Measurements from ENCODE around the gene NPBWR2.

Gene NPBWR2

DNA sequence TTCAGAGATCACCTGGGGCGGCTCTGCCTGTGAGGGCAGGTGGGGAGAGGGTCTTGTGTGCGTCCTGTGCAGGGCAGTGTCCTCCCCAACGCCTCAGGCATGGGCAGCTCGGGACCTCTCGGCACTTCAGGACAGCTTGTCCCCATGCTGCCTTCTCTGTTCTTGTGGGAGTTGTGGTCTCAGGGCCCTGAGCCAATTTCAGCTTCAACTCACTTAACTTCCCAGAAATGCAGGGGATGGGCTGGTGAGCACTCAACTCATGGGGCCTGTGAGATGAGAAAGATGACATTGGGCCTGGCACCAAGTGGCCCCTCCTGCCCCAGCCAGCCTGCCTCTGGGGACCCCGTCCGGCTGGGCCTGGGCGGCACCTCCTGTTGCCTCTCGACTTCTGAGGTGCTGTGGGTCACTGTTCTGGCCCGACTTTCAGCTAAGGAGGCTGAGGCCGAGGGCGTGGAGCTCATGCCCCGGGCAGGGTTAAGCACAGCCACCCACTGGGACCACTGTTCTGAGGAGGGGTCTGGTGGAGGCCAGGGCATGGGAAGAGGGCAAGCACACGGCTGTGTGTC lies 34.8 kb downstream of the NPBWR2 start:
- DNase-seq (ENCODE audit: low spot score): no peak

DNA sequence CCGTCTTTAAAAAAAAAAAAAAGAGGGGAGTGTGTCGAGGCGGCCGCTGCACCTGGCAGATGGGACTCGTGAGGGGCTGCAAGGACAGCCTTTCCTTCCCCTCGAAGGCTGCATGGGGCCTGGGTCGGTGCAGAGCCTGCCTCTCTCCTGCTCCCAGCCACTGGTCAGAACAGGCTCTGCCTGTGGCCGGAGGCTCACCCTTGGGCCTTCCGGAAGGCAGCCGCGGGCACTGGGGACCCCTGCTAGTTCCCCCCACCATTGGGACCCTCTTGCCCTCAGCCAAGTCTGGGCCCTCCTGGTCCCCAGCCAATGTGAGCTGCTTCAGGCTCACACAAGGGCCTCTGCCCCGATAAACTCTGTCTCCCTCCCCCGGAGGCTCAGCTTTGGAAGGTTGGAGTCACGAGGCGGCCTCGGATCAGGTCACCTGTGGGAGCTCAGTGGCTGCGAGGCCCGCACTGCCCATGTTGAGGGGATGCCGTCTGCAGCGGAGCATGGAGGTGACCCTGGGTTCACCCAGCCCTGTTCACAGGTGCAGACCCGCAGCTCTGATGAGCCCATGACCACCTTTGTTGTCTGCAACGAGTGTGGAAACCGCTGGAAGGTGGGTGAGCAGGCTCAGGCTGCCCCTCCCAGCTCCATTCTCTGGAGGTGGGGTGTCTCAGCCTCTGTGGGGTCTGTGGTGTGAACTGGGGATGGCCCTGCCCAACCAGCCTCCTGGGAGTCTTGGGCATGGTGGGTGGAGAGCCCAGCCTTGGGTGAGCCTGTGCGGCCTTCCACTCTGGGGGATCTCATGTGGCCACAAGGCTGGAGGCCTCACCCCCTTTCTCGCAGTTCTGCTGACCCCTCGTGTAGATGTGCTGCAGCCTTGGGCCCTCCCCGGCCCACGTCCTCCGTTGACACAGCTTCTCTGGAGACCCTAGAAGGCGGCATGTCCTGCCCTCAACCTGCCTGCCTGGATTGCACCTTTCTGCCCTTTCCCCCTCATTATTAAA lies 35.7 kb downstream of the NPBWR2 start:
- no peak for DNase-seq (ENCODE audit: low spot score)

DNA sequence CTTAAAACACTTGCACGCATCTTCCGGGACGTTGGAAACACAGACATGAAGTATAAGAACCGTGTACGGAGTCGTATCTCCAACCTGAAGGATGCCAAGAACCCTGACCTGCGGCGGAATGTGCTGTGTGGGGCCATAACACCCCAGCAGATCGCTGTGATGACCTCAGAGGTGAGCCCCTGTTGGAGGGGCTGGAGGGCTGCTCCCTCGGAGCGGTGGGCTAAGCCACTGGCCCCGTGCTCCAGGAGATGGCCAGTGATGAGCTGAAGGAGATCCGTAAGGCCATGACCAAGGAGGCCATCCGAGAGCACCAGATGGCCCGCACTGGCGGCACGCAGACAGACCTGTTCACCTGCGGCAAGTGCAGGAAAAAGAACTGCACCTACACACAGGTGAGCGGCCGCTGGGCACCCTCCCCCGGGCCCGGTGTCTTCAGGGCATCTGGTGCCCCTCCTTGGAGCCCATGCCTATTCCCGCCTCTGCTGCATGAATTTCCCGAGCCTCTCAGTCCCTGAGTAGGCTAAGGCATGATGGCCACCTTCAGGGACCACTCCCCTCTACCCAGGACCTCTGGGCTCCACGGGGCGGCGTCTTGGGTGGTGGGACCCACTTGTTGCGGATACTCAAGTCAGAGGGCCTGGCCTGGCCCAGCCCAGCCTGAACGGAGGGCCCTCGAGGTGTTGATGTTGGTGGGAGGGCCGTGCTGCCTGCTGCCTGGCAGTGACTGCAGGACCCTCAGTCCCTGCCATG lies 36.9 kb downstream of the NPBWR2 start:
- DNase-seq (ENCODE audit: low spot score): no peak

DNA sequence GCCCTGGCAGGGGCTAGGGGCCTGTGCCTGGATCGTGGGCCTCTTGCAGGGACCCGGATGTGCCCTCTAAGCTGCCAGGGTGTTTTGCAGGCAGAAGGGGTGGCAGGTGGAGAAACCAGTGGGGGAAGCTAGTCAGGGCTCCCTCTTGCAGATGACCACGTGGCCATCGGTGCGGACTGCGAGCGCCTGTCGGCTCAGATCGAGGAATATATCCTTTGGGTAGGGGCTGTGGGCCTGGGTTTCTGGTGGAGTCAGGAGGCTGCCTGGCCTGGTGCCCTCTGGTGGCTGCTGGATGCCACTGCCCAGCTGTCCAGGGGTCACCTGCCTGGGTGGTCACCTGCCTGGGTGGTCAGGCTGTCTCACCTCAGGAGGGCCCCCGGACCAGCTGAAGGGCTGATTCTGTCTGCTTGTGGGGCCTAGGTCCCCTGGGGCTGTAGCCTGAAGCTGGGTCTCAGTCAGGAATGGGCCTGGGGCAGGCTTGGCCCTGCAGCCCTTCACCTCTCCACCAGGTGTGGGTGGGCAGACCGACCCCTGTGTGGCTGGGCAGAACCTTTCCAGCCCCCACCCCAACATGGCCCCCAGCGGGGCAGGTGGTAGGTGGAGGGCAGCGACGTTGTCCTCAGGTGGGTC lies 37.6 kb downstream of the NPBWR2 start:
- DNase-seq (ENCODE audit: low spot score): peak; percentile 19

DNA sequence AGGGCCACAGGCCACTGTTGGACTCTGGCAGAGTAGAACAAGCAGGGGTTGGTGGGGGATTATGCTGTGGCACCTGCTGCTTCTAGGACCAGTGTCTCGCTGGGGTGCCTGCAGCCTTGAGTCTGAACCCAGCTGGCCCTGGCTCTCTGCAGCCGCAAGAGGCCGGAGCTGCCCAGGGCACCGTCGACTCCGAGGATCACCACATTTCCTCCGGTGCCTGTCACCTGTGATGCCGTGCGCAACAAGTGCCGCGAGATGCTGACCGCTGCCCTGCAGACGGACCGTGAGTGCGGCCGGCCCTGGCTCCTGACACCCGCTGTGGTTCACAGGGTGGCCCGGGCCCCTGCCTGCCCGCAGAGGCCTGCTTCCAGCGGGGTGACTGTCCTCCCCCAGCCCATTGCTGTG lies 38.2 kb downstream of the NPBWR2 start:
- DNase-seq (ENCODE audit: low spot score): no peak

DNA sequence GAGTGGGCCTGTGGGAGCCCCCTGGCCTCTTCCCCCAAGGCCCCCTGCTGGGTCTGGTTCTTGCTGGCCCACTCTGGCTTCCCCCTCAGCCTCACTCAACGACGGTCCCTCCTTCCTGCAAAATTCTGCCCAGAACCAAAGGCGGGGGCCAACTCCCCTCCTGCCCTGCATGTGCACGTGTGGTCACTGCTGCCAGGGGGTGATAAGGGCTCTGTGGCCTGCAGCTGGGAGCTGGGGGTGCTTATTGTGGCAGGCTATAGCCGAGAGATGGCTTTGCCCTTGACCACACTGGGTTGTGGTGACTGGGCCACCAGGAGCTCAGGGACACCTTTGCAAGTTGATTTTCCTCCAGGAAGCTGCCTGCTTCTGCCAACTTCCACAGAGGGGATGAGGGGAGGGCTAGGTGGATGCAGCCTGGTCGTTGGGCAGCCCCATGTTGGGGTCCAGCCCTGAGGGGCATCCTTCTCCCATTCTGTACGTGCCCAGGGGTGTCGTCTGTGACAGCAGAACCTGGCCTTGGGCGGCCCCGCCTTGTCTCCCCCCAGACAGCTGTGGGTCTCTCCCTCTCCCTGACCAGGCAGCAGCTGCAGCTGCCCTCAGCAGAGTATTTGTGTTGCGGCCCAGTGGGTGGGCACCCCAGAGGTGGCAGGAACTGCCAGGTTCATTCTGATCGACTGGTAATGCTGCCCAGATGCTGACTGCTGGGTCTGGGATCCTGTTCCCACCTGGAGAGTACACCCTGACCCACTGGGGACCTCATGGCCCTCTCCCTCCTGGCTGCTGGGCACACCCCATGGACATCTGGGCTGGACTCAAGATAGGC lies 38.8 kb downstream of the NPBWR2 start:
- no peak for DNase-seq (ENCODE audit: low spot score)

DNA sequence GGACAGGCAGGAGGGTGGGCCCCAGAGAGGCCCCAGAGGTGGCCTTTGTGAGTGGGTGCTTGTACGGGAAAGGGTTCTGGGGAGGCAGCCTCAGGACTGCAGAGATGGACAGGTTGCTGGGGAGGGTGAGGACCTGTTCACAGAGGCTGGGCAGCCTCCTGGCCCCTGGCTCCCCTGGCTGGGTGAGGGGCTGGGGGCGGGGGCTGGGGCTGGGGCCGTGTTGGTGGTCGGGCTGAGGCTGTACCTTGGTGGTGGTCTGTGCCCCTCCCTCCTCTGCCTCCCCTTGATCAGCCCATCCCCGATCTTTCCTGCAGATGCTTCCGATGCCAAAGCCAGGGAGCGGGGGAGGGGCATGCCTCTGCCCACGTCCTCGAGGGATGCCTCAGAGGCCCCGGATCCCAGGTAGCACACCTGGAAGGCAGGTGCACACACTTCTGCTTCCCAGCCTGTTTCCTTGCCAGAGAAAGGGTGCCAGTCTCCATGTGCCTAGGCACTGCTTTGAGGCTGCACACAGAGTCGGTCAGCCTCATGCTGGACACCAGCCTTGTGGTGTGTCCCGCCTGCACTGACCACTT lies 39.5 kb downstream of the NPBWR2 start:
- DNase-seq (ENCODE audit: low spot score): no peak

DNA sequence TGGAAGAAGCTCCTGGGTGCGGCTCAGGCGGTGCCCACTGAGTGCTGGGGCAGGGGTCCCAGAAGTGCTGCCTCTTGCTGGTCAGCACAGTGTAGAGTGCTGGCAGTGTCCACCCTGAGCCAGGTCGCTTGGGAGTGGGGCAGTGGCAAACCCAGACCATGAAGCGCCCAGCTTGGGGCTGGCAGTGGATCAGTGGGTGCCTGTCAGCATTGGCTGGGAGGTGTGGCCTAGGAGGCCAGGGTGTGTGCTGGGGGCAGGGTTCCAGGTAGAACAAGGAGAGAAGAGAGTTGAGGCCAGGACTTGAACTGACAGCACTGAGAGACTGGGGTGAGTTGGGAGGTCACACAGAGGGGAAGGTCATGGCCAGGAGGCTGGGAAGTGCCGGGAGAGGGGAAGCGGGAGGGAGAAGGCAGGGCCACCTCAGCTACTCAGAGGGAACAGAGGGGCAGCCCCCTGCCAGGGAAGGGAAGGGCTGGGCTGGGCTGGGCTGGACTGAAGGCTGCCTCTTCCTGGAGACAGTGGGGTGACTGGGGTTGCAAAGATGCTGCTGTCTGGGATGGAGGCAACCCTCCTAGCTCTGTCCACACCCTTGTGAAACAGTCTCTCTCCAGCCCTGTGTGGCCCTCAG lies 40.2 kb downstream of the NPBWR2 start:
- no peak for DNase-seq (ENCODE audit: low spot score)

DNA sequence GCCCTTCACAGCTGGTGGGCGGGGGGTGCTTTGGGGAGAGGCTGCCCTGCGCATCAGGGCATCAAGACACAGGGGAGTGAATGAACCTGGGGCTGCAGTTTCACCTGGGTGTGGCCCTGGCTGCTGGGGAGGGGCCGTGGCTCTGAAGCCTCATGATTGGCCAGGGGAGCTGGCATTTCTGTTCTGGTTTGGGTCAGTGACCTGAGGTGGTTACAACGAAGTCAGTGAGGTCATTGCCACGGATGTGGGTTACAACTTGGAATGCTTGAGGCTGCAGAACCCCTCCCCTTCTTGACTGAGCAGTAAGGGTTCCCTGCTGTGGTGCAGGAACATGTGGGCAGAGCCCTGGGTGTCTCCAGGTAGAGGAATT lies 41.4 kb downstream of the NPBWR2 start:
- DNase-seq (ENCODE audit: low spot score): peak; percentile 61

DNA sequence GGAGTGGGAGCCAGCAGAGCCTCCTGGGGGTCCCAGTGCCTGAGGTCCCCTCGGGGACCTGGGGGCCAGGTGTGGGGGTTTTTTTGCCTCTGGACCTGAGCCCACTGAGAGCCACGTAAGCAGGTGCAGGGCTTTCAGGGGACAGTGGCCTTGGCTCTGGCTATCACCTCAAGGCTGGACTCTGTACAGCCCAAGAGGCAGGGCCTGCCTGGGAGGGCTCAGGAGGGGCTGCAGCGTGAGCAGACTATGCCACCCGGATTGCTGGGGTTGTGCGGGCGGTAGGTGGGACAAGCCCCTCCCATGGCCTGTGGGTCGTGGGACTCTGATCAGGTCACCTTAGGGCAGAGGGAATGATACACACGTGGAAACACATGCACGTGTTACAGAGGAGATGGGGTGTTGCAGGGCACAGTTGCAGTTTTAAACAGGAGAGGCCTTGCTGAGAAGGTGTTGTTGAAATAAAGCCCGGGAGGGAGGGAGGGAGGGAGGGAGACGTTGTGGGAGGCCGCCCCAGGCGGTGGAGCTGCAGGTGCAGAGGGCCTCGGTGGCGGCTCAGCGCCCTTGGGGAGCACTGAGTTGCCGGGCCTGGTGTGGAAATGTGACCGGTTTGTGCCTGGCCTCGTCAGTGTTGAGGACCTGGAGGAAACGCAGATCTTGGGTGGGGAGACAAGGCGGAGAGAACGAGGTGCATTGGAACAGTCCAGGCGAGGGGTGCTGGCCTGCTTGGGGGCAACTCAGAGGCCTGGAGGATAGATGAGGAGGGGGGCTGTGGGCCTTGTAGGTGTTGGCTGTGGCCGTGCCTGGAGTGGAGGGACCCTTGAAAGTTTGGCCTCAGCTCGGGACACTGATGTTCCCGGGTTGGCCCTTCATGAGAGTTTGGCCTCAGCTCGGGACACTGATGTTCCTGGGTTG lies 42.0 kb downstream of the NPBWR2 start:
- DNase-seq (ENCODE audit: low spot score): no peak

DNA sequence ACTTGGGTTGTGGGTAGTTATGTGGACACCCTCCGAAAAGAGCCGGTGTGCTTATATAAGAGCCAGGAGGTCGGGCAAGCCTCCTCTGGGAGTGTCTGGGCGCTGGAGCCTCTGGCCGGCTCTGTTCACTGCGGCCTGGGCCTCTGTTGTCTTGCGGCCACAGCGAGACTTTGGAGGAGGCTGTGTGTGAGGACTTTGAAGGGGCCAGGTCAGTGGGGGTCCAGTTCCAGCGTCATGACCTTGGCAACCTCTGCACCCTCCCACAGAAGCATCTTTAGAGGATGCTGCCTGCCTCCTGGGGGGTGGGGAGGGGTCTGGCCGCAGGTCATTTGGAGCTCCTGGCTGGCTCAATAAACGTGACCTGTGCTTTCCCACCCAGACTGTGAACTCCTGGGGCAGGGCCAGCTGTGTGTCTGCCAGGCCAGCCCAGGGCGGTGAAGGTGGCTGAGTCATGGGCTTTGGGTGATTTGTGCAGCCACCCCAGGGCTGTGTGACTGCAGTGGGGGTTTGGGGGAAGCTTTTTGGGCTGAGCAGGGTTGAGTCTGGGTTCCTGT lies 43.1 kb downstream of the NPBWR2 start:
- DNase-seq (ENCODE audit: low spot score): no peak

DNA sequence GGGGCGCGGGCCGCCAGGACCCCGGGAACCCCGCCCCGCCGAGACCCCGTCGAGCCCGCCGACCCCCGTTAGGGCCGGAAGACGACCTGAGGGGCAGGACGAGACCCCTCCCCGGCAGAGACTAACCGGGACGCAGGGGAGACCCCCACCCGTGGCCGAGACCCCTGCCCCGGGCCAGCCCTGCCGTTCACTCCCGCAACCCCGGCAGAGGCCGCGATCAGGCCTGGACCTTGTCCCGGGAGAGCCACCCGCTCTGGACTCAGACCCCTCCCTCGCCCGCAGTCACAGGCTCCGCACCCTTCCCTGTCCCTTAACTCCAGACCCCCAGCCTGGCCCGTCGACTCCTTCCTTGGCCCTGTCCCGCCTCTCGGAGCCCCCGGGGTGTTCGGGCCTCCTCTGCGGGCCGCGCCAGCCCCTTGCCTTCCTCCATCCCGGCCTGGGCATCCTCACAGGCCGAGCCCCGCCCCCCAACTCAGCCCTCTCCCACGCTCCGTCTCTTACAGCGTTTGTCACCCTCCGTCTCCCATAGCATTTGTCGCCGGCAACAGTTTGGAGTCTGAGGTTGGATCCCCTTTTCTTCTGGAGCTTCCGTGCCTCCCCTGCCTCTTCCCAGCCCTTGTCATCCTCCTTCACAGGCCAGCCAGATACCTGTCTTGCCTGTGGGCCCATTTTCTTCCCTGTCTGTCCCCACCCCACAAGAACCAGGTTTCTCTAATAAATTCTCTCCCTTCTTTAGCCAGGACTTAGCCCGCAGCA lies 43.8 kb downstream of the NPBWR2 start:
- no peak for DNase-seq (ENCODE audit: low spot score)

DNA sequence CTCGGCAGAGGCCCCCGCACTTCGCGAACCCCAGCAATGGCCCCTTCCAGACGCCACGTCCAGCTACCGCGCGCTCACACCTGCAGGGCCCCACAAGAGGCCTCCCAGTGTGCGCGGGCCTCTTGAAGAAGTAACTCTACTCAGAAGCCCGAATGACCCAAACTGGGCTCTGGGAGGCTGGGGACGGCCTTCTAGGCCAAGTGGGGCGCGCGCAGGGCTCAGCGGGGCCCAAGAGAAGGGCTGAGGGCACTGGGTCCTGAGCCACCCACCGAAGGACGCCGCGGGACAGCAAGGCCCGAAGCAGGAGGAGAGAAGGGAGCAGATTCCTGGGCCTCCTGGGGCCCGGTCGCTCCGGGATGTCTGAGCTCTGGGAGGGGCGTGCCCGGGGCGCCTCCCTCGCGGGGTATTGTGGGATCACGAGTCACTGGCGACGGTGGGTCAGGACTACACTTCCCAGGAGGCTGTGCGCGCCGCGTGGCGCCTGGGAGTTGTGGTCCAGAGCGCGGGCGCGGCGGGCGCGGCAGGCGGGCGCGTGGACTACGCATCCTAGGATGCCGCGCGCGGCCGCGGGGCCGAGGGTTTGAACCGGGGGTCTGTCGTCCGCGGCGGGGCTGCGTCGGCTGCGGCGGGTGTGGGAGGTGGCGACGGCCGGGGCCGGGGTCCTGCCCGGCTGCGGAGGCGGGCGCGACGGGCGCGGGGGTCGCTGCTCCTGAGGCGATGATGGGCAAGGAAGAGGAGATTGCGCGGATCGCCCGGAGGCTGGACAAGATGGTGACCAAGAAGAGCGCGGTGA lies 44.6 kb downstream of the NPBWR2 start, which contains the start of gene TCEA2:
TSS of gene TCEA2 (plus strand) at position 603 of the 793 bp plus-strand sequence. CDS start at position 718, 115 bp downstream.
- DNase-seq (ENCODE audit: low spot score): peak; percentile 94

DNA sequence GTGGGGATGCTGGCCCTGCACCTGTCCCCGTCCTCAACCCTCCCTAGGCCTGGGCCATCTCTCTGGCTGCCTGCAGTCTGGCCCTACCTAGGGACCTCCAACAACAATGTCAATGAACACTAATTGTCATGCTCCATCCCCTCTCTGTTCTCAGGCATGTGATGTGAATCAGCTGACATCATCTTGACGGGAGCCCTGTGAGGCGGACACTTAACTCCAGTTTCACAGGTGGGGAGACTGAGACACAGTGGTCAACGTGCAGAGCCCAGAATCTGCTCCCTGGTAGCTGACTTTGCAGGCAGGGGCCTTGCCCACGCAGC lies 45.1 kb downstream of the NPBWR2 start:
- DNase-seq (ENCODE audit: low spot score): no peak

DNA sequence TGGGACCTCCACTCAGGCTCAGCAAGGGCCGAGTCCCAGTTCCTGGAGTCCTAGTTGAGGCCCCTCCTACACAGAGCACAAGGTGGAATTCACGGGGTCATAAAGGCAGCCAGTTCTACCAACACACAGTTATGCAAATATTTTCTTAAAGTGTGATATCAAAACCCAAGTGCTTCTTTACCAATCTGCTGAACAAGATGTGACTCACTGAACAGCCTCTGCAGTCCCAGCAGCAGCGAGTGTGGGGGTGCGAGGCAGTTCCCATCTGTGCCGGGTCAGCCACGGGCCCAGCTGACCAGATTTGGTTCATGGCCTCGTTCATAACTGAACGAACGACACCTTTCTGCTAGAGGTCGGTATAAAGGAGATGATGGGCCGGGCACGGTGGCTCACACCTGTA lies 48.8 kb downstream of the NPBWR2 start:
- no peak for DNase-seq (ENCODE audit: low spot score)

DNA sequence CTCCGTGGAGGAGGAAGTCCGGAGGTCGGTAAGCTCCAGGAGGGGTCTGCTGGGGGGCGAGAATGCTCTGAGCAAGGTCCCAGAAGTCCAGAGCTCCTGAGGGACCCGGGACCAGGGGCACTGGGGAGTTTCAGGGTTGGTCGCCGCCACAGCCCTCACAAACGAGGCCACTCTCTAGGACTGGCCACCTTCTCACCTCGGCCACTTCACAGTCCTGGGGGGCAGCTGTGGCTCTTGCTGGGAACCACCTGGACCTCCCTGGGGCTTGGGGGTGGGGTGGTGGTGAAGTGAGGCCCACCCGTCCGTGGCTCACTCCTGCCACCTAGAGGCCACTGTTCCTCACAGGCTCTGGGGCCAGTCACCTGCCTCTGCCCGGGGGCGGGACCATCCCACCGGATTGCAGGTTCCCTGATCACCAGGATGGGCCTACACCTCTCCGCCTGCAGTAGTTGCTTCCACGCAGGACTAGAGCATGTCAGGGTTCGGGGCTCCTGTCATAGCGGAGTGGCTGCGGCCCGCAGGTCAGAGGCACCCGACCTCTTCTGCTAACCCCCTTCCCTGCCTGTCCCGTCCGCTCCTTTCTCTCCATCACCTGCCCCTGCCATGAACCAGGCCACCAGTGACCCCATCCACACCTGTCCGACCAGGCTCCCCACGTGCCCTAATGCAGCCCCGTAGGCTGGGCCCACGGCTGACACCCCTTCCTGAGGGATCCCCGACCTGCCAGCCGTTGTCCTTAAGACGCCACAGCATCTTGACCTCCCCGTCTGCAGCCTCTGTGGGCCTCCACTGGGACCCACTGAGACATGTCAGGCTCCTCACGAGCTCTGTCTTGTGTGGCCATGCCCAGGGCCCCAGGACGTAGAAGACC lies 49.5 kb downstream of the NPBWR2 start:
- DNase-seq (ENCODE audit: low spot score): peak; percentile 79
